ENCODE data around the gene DMGDH.

DMGDH gene

GRCh38 chr5:78961743-78962142 is 107.7 kb downstream of the DMGDH start:
- Mint-ChIP-seq H3K27ac (peak overlapping the region in 2 of 3 experiments; percentile 19 to 36), H3K9me3 (no peaks in the 10 kb centered on the region)

GRCh38 chr5:78959767-78960166 is 109.7 kb downstream of the DMGDH start:
- H3K36me3 Mint-ChIP-seq (ENCODE audit: low read depth) = peaks cover 8% of the 10 kb centered on the region
- H3K4me1 Mint-ChIP-seq = peaks cover 19% of the 10 kb centered on the region
- no peak overlapping the region for H3K4me3 Mint-ChIP-seq
- H3K27ac Mint-ChIP-seq = peak overlapping the region; percentile 35 to 91 (median 87)
- no peaks in the 10 kb centered on the region for H3K9me3 Mint-ChIP-seq
- TF ChIP-seq, protein P1, sequence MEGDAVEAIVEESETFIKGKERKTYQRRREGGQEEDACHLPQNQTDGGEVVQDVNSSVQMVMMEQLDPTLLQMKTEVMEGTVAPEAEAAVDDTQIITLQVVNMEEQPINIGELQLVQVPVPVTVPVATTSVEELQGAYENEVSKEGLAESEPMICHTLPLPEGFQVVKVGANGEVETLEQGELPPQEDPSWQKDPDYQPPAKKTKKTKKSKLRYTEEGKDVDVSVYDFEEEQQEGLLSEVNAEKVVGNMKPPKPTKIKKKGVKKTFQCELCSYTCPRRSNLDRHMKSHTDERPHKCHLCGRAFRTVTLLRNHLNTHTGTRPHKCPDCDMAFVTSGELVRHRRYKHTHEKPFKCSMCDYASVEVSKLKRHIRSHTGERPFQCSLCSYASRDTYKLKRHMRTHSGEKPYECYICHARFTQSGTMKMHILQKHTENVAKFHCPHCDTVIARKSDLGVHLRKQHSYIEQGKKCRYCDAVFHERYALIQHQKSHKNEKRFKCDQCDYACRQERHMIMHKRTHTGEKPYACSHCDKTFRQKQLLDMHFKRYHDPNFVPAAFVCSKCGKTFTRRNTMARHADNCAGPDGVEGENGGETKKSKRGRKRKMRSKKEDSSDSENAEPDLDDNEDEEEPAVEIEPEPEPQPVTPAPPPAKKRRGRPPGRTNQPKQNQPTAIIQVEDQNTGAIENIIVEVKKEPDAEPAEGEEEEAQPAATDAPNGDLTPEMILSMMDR (IDR thresholded peaks at IDR 0.05; ENCODE audit: unreplicated experiment in 3 of 3) = no peak
- H3K27me3 Mint-ChIP-seq (ENCODE audit: low read depth) = no peaks in the 10 kb centered on the region

More at GRCh38 chr5:78961743-78962142, 107.7 kb downstream of the DMGDH start:
- H3K4me1 Mint-ChIP-seq = peaks cover 19% of the 10 kb centered on the region
- no peaks in the 10 kb centered on the region for H3K27me3 Mint-ChIP-seq (ENCODE audit: low read depth)
- TF ChIP-seq, protein P1 (IDR thresholded peaks at IDR 0.05; ENCODE audit: unreplicated experiment in 3 of 3) = no peak
- peaks cover 8% of the 10 kb centered on the region for H3K36me3 Mint-ChIP-seq (ENCODE audit: low read depth)
- no peak overlapping the region for H3K4me3 Mint-ChIP-seq

GRCh38 chr5:78958672-78959445 is 110.6 kb downstream of the DMGDH start:
- H3K4me1 Mint-ChIP-seq = peaks cover 19% of the 10 kb centered on the region
- peak overlapping the region; percentile 86 to 91 (median 87) for H3K27ac Mint-ChIP-seq
- TF ChIP-seq, protein P1 (IDR thresholded peaks at IDR 0.05; ENCODE audit: unreplicated experiment in 3 of 3) = no peak
- peaks cover 8% of the 10 kb centered on the region for H3K36me3 Mint-ChIP-seq (ENCODE audit: low read depth)
- no peaks in the 10 kb centered on the region for H3K9me3 Mint-ChIP-seq
- no peak overlapping the region for H3K4me3 Mint-ChIP-seq
- no peaks in the 10 kb centered on the region for H3K27me3 Mint-ChIP-seq (ENCODE audit: low read depth)

DNA sequence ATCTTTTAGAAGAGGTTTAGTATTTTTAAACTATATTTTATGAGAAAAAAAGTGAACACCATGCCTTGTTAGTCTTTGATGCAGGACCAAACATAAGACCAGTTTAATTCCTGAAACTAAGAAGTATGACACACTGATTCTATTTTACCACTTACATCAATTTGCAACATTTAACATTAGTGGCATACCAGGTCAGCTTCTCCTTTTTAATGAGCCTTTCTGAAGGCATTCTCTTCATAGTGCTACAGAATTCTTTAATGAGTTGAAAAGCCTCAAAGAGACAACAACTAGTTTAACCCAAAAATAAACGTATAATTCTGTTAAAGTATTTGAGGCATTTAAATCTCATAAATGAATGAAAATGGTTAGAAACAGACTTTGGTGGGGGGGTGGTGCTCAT is 112.6 kb downstream of the DMGDH start:
- Mint-ChIP-seq H3K36me3 (ENCODE audit: low read depth) (peaks cover 4% of the 10 kb centered on the region), H3K4me1 (peaks cover 19% of the 10 kb centered on the region), H3K27ac (no peak overlapping the region), H3K27me3 (ENCODE audit: low read depth) (no peaks in the 10 kb centered on the region), H3K4me3 (no peak overlapping the region), H3K9me3 (no peaks in the 10 kb centered on the region)
- TF ChIP-seq, protein P1 (IDR thresholded peaks at IDR 0.05; ENCODE audit: unreplicated experiment in 3 of 3) = no peak

- no peaks in the 10 kb centered on the region for H3K36me3 Mint-ChIP-seq (ENCODE audit: low read depth)
- H3K4me3 Mint-ChIP-seq = no peak overlapping the region
- no peaks in the 10 kb centered on the region for H3K27me3 Mint-ChIP-seq (ENCODE audit: low read depth)
- no peaks in the 10 kb centered on the region for H3K9me3 Mint-ChIP-seq
- TF ChIP-seq, protein P1 (IDR thresholded peaks at IDR 0.05; ENCODE audit: unreplicated experiment in 3 of 3) = no peak
- H3K4me1 Mint-ChIP-seq = peaks cover 9% of the 10 kb centered on the region
- H3K27ac Mint-ChIP-seq = peak overlapping the region in 1 of 3 experiments; percentile 10
These were observed 116.2 kb downstream of the DMGDH start for GRCh38 chr5:78953092-78953800.
